GM23248 (cell line): Measurements from ENCODE around the gene MAML3. TPM values are rescaled to one million over a fixed set of nuclear protein-coding genes. Genes with fewer than 3 reads are reported as not detected.

ENCODE experiments used
- DNase-seq: peaks from one replicate; pipeline ENCODE4 v3.0.0-alpha.2; 2015
- H2AFZ ChIP-seq: fragments of 200-600 bp; sonication (generic); 2 replicates; pipeline ENCODE4 v1.6.1; 2016; ENCODE audit warnings: antibody characterized with exemption
- H3F3A ChIP-seq: fragments of 200-600 bp; sonication (generic); 2 replicates; pipeline ENCODE4 v1.6.1; 2016; ENCODE audit warnings: mild to moderate bottlenecking, antibody characterized with exemption, mixed run types; ENCODE audit not compliant: insufficient read depth
- H3K27ac ChIP-seq: fragments of 200-600 bp; sonication (generic); 2 replicates; pipeline ENCODE4 v1.5.1; 2016; ENCODE audit warnings: mild to moderate bottlenecking
- H3K27me3 ChIP-seq: fragments of 200-600 bp; sonication (generic); replicated peaks from 2 replicates; pipeline ENCODE4 v1.6.1; 2016; ENCODE audit warnings: mild to moderate bottlenecking; ENCODE audit not compliant: insufficient read depth
- H3K36me3 ChIP-seq: fragments of 200-600 bp; sonication (generic); 2 replicates; pipeline ENCODE4 v1.6.1; 2016; ENCODE audit warnings: low read depth, mild to moderate bottlenecking
- H3K4me1 ChIP-seq: fragments of 200-600 bp; sonication (generic); 2 replicates; pipeline ENCODE4 v1.6.1; 2016; ENCODE audit warnings: mild to moderate bottlenecking; ENCODE audit not compliant: insufficient read depth
- H3K4me2 ChIP-seq: fragments of 200-600 bp; sonication (generic); one replicate; pipeline ENCODE4 v1.6.1; 2016; ENCODE audit warnings: mild to moderate bottlenecking; ENCODE audit not compliant: unreplicated experiment
- H3K4me3 ChIP-seq: fragments of 200-600 bp; sonication (generic); 2 replicates; pipeline ENCODE4 v1.5.1; 2016; ENCODE audit warnings: mild to moderate bottlenecking
- H3K79me2 ChIP-seq: fragments of 200-600 bp; sonication (generic); 2 replicates; pipeline ENCODE4 v1.6.1; 2016; ENCODE audit warnings: mild to moderate bottlenecking; ENCODE audit not compliant: insufficient read depth
- H3K9ac ChIP-seq: fragments of 200-600 bp; sonication (generic); 2 replicates; pipeline ENCODE4 v1.6.1; 2016; ENCODE audit warnings: mild to moderate bottlenecking
- H3K9me2 ChIP-seq: fragments of 200-600 bp; sonication (generic); 2 replicates; pipeline ENCODE4 v1.6.1; 2016; ENCODE audit warnings: mixed run types, mild to moderate bottlenecking, moderate library complexity; ENCODE audit not compliant: insufficient read depth
- H3K9me3 ChIP-seq: fragments of 200-600 bp; sonication (generic); one replicate; pipeline ENCODE4 v1.6.1; 2017; ENCODE audit warnings: low read depth
- H4K20me1 ChIP-seq: fragments of 200-600 bp; sonication (generic); 2 replicates; pipeline ENCODE4 v1.6.0; 2016; ENCODE audit not compliant: insufficient read depth
- EZH2 ChIP-seq: fragments of 200-600 bp; sonication (generic); IDR thresholded peaks from 2 replicates; pipeline ENCODE4 v1.6.1; 2018; ENCODE audit warnings: antibody characterized with exemption, mild to moderate bottlenecking; ENCODE audit not compliant: insufficient read depth, poor library complexity, severe bottlenecking
- EZH2phosphoT487 ChIP-seq: fragments of 200-600 bp; sonication (generic); IDR thresholded peaks from 2 replicates; pipeline ENCODE4 v1.6.1; 2018; ENCODE audit warnings: antibody characterized with exemption, moderate library complexity, mild to moderate bottlenecking, low read depth; ENCODE audit not compliant: insufficient read depth
- WGBS, 2 experiments: methylation state at CpG; one replicate each; pipeline ENCODE4 v1.1.6; 2015 to 2017; ENCODE audit warnings: low lambda C conversion rate in 2 of 2, low coverage in 1 of 2; ENCODE audit errors: missing lambda C conversion rate in 2 of 2; 5-methylcytosine and 5-hydroxymethylcytosine counted together
- in situ Hi-C: fragments of 300-500 bp; cut with MboI; formaldehyde crosslinking; loops from 2 replicates; pipeline ENCODE4 v1.15.0; 2020
- polyA plus RNA-seq: library from polyadenylated mRNA; unstranded; fragments of >200 nt; fragmentation: Nextera tagmentation; extraction: Ambion mirVana; gene quantifications from 2 replicates; pipeline ENCODE4 v1.2.1, GENCODE V29; 2016
- total RNA-seq: library from RNA; depleted of rRNA; stranded (reverse); fragments of >200 nt; shearing (Covaris generic); gene quantifications from 2 replicates; pipeline ENCODE4 v1.2.3, GENCODE V29; 2014

MAML3 gene
- total and polyA plus RNA-seq, 2 experiments from 2014 or later: 0.96 to 1.5 TPM

DNA sequence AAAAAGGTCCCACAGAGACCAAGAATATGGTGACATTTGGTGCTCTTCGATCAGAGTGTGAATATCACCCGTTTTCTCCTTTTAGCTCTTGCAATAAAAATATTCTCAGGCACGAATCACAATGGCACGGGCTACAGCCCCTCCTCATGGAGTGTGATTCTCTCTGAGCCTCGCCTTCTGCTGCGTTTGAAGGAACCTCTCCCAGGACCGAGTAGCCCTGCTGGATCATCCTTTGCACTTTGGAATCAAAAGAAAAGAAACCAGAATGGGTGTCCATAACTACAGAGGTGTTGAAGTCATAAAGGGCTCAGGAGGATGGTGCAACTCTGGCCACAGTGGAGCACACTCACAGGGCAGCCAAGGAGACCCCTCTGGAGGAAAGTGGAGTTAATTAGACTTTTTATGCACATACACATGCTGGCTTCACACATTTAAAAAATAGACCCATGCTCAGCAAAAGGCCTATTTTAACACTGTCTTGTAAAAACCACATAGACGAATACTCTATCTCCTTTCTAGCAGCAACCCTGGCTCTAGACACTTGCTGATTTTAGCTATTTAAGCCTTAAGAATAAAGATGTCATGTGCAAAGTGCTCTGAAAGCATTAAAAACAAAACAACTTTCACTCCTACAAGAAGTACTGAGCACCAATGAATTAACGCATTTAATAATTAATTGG is 19.1 kb downstream of the MAML3 start:
- TF ChIP-seq EZH2phosphoT487: no peak
- TF ChIP-seq EZH2: no peak
- H3K9ac ChIP-seq: no peak overlapping the region
- peak overlapping the region; percentile 42; the same call in 1 of the 2 replicates for H2AFZ ChIP-seq
- H3K4me1 ChIP-seq: peaks cover 47% of the 10 kb centered on the region
- in situ Hi-C loops: no loop called here
- H3F3A ChIP-seq: peaks cover 21% of the 10 kb centered on the region
- no peaks in the 10 kb centered on the region for H4K20me1 ChIP-seq
- no peaks in the 10 kb centered on the region for H3K27me3 ChIP-seq
- H3K36me3 ChIP-seq: no peaks in the 10 kb centered on the region
- no peak for DNase-seq
- H3K4me2 ChIP-seq: no peak overlapping the region
- H3K4me3 ChIP-seq: no peak overlapping the region
- WGBS, 2 experiments: 85% methylated on average over 9 of the region's 9 CpGs
- peaks cover 19% of the 10 kb centered on the region; the same call in 1 of the 2 replicates for H3K79me2 ChIP-seq
- no peaks in the 10 kb centered on the region for H3K9me3 ChIP-seq
- no peaks in the 10 kb centered on the region for H3K9me2 ChIP-seq
- no peak overlapping the region for H3K27ac ChIP-seq

- Histone ChIP-seq H3K9me3 (no peaks in the 10 kb centered on the region), H2AFZ (no peak overlapping the region), H3K9ac (no peak overlapping the region), H4K20me1 (no peaks in the 10 kb centered on the region), H3F3A (peaks cover 22% of the 10 kb centered on the region), H3K4me3 (no peak overlapping the region), H3K27ac (no peak overlapping the region), H3K36me3 (no peaks in the 10 kb centered on the region), H3K79me2 (0 out of 2 replicates have a peak, but pooled peaks cover 5% of the 10 kb centered on the region), H3K4me1 (peaks cover 47% of the 10 kb centered on the region), H3K27me3 (no peaks in the 10 kb centered on the region), H3K4me2 (no peak overlapping the region), H3K9me2 (no peaks in the 10 kb centered on the region)
- 90% methylated on average over 3 of the region's 3 CpGs for WGBS, 2 experiments
- in situ Hi-C loops: no loop called here
- TF ChIP-seq EZH2phosphoT487: no peak
- no peak for TF ChIP-seq EZH2
- DNase-seq: peak; percentile 49
These were observed 20.4 kb downstream of the MAML3 start for GRCh38 chr4:140133576-140133975.

DNA sequence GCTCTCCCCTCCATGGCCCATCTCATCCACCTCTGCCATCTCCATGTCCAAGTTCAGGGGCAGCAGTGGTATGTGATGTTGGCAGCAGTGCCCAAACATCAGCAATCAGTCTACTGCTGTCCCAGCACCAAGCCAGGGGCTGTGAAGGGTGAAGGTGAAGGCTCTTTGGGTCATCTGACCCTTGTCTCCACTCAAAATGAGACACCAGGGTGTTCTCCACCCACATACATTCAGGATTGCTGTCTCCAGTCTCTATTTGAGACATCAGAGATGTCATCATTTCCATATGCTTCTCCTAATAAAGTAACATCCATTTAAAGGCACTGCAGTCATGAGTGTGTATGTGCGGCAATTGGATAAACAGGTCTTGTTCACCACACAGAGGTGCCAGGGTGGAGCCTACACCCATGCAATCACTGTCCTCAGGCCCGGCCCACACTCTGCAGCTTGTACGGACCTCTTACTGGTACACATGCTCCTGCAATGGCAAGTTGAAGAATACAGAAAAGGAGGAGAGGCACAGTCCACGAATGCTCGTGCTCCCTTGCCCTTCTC is 22.2 kb downstream of the MAML3 start:
- peaks cover 34% of the 10 kb centered on the region for H3K4me1 ChIP-seq
- in situ Hi-C loops: no loop called here
- TF ChIP-seq EZH2phosphoT487: no peak
- TF ChIP-seq EZH2: no peak
- H3F3A ChIP-seq: peaks cover 16% of the 10 kb centered on the region
- H3K9me3 ChIP-seq: no peaks in the 10 kb centered on the region
- no peak overlapping the region for H3K4me2 ChIP-seq
- H3K4me3 ChIP-seq: no peak overlapping the region
- no peaks in the 10 kb centered on the region for H3K27me3 ChIP-seq
- no peak overlapping the region for H2AFZ ChIP-seq
- no peak overlapping the region for H3K9ac ChIP-seq
- H3K79me2 ChIP-seq: 0 out of 2 replicates have a peak, but pooled peaks cover 3% of the 10 kb centered on the region
- H3K36me3 ChIP-seq: no peaks in the 10 kb centered on the region
- no peak for DNase-seq
- H3K27ac ChIP-seq: no peak overlapping the region
- 89% methylated on average over 5 of the region's 5 CpGs for WGBS, 2 experiments
- no peaks in the 10 kb centered on the region for H3K9me2 ChIP-seq
- H4K20me1 ChIP-seq: no peaks in the 10 kb centered on the region

DNA sequence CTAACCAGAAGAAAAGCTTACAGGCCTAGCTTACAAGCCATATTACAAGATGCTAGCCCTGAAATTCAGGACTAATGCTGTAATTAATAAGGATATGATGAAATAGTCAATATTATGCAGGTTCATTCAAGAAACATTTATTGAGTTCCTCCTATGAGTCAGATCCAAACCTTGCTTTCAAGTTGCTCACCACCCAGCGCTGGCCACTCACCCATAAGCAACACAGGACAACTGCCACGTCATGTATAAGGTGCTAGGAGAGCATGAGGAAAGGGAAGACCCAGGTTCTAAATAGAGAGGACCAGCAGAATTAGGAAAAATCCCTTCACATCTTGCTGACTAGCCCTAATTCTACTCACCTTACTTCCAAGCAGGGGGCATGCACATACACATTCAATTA is 23.3 kb downstream of the MAML3 start:
- H2AFZ ChIP-seq: 0 out of 2 replicates have a peak overlapping the region, but pooled peaks have one; percentile 27
- H3K79me2 ChIP-seq: 0 out of 2 replicates have a peak, but pooled peaks cover 3% of the 10 kb centered on the region
- H3K36me3 ChIP-seq: no peaks in the 10 kb centered on the region
- in situ Hi-C loops: no loop called here
- no peaks in the 10 kb centered on the region for H3K9me2 ChIP-seq
- no peak for TF ChIP-seq EZH2
- no peak for TF ChIP-seq EZH2phosphoT487
- H4K20me1 ChIP-seq: no peaks in the 10 kb centered on the region
- no peaks in the 10 kb centered on the region for H3K9me3 ChIP-seq
- DNase-seq: peak; percentile 93
- H3K27me3 ChIP-seq: no peaks in the 10 kb centered on the region
- no peak overlapping the region for H3K9ac ChIP-seq
- peak overlapping the region; percentile 37 for H3K27ac ChIP-seq
- peaks cover 23% of the 10 kb centered on the region for H3K4me1 ChIP-seq
- WGBS, 2 experiments: 11 to 20% methylated on average over 2 of the region's 2 CpGs
- peak overlapping the region; percentile 55 for H3K4me2 ChIP-seq
- peaks cover 8% of the 10 kb centered on the region for H3F3A ChIP-seq
- no peak overlapping the region for H3K4me3 ChIP-seq
